Measurements from ENCODE around the gene LGR6.
"Not testable (repeated sequence)": the region's sequence is repeated elsewhere in the genome, so short reads cannot be mapped to it uniquely, and the experiment has no call there.

The LGR6 gene

DNA sequence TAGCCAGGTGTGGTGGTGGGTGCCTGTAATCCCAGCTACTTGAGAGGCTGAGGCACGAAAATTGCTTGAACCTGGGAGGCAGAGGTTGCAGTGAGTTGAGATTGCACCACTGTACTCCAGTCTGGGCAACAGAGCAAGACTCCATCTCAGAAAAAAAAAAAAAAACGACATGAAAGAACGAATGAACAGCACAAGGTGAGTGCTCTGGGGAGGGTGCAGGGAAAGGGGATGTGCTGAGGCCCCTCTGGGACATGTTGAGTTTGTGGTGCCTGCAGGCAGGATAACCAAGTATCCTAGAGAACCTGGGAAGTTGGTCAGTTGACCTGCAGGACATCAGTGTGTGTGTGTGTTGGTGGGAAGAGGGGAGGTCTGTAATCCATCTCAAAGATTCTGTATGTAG lies 46.6 kb downstream of the LGR6 start:
- DNase-seq (ENCODE audit: low read depth in 2 of 2), result not testable (repeated sequence)

DNA sequence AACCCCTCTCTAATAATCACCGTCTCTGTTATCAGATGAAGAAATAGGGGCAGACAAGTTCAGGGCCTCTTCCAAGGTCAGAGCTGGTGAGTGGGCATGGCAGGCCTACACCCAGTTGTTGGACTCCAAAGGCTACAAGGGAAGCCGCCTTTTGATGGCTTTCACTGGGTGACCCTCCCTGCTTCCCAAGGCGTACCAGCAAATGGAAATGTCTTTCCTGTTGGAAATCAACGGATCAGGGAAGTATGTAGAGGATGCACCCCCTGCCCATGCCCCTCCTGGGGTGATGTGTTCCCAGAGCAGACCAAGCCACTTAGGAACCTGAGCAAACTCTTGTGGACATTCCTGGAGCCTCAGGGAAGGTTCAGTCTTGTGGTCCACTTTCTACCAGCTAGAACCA lies 47.4 kb downstream of the LGR6 start:
- DNase-seq (ENCODE audit: low read depth in 2 of 2), result no peak

- no peak for DNase-seq (ENCODE audit: low read depth in 2 of 2)
Observed at GRCh38 chr1:202241376-202242079, 47.9 kb downstream of the LGR6 start.

GRCh38 chr1:202242080-202242419 lies 48.5 kb downstream of the LGR6 start:
- no peak for DNase-seq (ENCODE audit: low read depth in 2 of 2)

- no peak for DNase-seq (ENCODE audit: low read depth in 2 of 2)
Observed at GRCh38 chr1:202243006-202243405, 49.4 kb downstream of the LGR6 start.

GRCh38 chr1:202244841-202245261 lies 51.3 kb downstream of the LGR6 start:
- no peak for DNase-seq (ENCODE audit: low read depth in 2 of 2)

DNA sequence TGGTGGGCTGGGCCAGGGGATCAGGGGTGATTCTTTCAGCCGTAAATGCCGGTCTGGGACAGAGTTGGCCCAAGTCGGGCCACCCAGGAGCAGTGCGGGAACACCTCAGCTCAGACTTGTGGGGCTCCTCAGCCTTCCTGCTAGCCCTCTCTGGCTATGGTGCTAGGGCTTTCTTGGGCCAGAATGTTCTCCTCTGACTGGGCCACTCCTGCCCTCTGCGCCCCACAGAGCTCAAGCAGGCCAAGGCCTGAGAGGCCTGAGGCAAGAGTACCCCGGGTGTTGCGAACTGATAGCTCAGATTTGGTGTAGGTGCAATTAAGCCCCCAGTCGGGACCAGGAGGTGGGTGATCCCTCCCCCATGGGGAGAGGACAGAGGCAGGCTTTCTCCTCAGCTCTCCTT lies 51.8 kb downstream of the LGR6 start:
- no peak for DNase-seq (ENCODE audit: low read depth in 2 of 2)

GRCh38 chr1:202247104-202247503 lies 53.5 kb downstream of the LGR6 start:
- DNase-seq (ENCODE audit: low read depth in 2 of 2), result no peak

DNA sequence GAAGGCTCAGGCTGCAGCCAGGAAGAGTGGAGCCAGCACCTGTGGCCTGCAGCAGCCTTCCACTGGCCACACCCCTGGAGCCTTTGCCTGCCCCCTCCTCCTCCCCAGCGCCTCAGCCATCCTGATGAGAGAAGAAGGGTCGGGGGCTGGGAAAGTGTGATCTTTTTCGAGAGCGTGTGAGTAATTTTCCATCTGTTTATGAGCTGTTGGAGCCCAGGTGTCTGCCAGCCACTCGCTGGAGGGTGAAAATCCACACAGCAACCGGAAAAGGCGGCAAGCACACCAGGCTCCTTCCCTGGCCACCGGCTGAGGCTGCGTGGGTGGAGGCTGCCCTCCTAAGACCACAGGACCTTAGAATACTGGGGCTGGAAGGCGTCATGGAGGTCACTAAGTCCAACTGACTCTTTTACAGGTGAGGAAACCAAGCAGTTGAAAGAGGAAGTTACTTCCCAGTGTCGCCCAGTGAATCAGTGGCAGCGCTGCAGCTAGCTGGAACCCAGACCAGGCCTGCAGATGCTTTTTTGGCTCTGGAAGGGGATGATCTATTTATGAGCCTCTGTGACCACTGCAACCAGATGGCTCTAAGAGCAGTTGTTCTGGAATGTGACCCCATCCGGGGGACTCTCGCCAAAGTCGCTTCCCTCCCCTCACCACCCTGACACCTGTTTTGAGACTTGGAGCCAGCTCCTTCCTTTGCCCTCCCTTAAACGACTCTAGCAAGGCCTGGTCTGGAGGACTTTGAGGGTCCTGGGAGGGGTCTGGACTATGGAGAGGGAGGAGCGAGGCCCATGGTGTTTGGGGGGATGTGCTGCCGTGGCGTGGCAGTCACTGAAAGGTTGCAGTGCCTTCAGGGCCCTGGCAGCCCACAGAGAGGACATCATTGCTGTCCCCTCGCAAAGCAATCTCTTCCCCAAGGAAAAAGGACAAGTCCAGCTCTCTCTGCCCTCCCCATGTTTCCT lies 54.5 kb downstream of the LGR6 start:
- DNase-seq (ENCODE audit: low read depth in 2 of 2), result no peak

GRCh38 chr1:202248861-202249260 lies 55.3 kb downstream of the LGR6 start:
- DNase-seq (ENCODE audit: low read depth in 2 of 2), result no peak

DNA sequence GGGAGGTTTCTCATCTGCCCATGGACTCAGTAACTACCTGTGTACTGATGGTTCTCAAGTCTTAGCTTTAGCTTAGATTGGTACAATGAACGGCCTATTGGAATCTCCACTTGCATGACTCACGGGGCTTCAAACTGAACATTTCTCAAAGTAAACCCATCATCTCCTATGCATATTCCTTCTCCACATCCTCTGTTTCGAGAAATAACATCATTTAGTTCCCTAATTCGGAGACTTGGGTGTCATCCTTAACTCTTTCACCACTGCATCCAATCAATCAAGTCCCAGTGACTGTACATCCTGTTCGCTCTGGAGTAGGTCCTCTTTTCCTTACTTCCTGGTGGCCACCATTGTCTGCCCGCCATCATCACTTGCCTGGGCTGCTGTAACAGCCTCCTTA lies 55.8 kb downstream of the LGR6 start:
- no peak for DNase-seq (ENCODE audit: low read depth in 2 of 2)

GRCh38 chr1:202249846-202250245 lies 56.2 kb downstream of the LGR6 start:
- no peak for DNase-seq (ENCODE audit: low read depth in 2 of 2)

- DNase-seq (ENCODE audit: low read depth in 2 of 2), result no peak
Observed at GRCh38 chr1:202250982-202251381, 57.4 kb downstream of the LGR6 start.

DNA sequence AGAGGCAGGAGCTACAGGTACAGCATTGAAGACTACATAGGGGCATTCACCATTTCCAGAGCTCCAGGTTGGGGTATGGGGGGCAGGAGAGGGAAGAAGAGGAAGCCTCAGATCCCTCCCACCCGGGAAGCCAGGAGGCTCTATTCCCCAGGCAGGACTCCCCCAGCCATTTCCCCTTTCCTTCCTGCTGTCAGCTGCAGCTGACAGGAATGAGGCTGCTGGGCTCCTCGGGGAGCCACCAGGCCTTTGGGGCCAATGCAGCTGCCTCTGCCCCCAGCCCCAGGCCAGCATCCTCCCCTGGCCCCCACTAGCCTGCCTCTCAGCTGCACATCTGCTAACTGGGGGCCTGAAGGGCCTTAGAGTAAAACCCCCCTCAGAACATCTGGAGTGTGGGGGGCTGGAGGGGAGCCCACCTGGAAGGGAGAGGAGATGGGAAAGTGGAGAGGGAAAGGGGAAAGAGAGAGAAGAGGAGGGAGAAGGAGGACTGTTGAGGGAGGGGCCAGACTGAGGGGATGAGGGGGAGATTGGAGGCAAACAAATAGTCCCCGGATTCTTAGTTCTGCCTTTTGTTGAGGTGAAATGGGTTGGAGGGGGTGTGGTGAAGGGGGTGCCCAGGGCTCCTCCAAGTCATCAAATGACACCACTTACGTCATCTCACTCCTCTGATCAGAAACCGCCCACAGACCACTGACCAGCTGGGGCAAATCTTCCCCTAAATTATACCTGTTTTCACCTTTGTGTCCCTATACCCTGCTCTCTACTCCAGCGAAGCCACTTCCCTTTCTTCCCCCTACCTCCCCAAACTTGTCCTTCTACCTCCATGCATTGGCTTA lies 58.0 kb downstream of the LGR6 start:
- DNase-seq (ENCODE audit: low read depth in 2 of 2), result no peak

DNA sequence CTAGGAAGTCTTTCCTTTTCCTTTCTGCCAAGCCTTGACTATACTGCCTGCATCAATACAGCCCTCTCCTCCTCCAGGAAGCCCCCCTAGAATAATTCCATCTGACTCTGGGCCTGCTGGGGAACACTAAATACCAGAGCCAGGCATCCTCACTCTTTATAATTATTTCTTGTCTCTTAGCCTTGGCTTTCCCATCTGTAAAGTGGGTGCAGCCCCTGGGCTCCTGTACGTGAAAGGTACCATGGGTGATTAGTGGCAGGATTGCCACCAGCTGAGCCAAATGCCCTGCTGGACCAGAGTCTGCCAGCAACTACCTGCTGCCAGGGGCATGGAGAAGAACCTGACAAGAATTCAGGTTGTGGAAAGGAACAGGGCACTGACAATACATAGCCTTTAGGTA lies 58.7 kb downstream of the LGR6 start:
- no peak for DNase-seq (ENCODE audit: low read depth in 2 of 2)

DNA sequence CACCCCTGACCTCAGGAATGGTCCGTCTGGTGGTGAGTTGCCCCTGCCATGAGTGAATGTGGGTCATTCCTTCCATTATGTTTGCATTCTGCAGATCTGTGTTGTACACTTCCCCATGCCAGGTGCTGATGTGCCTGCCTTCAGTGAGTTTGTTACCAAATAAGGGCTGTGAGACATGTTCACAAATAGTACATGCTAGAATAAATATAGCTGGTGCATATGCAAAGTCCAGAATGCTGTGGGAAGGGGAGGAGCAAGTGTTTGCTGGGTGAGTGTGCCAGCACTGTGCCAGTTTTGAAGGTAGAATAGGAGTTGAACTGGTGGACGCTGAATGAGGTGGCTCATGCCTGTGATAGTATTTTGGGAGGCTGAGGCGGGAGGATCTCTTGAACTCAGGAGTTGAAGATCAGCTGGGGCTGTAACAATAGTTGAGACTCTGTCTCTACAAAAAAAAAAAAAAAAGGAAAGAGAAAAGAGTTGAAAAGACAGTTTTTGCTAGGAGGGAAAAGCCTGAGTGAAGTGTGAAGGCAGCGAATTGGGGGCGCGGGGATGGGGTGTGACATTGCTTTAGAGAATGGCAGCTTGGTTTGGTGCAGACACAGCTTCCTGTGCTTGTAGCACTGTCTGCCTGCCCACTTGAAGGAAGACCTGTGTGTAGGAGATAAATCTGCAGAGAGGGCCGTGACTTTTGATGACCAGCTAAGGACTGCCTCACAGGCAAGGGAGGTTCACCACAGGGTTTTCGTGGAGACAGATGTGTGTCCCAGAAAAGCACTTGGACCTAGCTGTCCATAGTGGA lies 61.1 kb downstream of the LGR6 start:
- no peak for DNase-seq (ENCODE audit: low read depth in 2 of 2)

- no peak for DNase-seq (ENCODE audit: low read depth in 2 of 2)
Observed at GRCh38 chr1:202255343-202255742, 61.7 kb downstream of the LGR6 start.

DNA sequence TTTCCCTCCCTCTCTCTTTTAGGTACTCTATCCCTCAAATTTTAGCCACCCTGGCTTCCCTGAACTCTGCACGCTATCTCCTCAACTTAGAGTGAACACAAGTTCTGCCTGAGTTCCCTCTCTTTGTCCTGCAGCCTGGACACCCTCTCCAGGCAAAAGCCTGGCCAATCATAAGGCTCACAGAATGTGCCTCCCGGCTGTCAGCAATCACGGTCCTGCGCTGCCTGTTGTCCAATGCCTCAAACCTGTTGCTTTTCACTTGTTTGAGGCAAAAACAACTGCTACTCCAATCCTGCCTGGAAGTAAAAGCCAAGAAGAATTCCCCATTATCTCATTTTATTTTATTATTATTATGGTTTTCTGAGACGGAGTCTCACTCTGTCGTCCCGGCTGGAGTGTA lies 66.1 kb downstream of the LGR6 start:
- no peak for DNase-seq (ENCODE audit: low read depth in 2 of 2)

GRCh38 chr1:202261209-202261958 lies 67.8 kb downstream of the LGR6 start:
- not testable (repeated sequence) for DNase-seq (ENCODE audit: low read depth in 2 of 2)

DNA sequence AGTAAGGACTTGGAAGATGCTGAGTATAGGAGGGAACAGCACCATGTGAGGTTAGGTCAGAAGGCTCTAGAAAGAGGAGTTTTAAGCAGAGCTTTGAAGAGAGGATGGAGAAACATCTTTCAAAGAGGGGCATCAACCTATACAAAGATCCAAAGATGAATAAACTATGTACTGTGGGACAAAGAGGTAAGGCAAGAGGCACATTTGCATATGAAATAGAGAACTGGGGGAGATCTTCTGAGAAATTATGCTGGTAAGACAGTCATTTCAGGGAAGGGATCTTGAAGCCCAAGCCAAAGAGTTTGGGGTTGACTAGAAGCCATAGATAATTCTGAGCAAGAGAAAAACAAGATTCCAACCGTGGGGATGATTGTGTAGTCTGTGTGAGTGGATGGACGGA lies 70.0 kb downstream of the LGR6 start:
- DNase-seq (ENCODE audit: low read depth in 2 of 2), result no peak

- no peak for DNase-seq (ENCODE audit: low read depth in 2 of 2)
Observed at GRCh38 chr1:202264300-202264699, 70.7 kb downstream of the LGR6 start.

Data from stimulated activated CD8-positive, alpha-beta memory T cell treated with anti-CD3 and anti-CD28 coated beads, Interleukin-7, amount 100 ng/mL, for 1 hour (primary cell).